AG04450 (cell line): ENCODE measurements around the gene PACRG. TPM values are rescaled to one million over a fixed set of nuclear protein-coding genes. Genes with fewer than 3 reads are reported as not detected.

Source experiments
- CTCF ChIA-PET: fragments of 300-600, 350-600 bp; formaldehyde crosslinking; extraction: SDS; loops from one replicate; lab custom pipeline; 2022; ENCODE audit warnings: antibody characterized with exemption, inconsistent platforms; lab: Charles Lee
- POLR2A ChIA-PET: fragments of 350-600 bp; formaldehyde crosslinking; extraction: SDS; loops from one replicate; lab custom pipeline; 2021; ENCODE audit warnings: antibody characterized with exemption, inconsistent platforms; lab: Yijun Ruan, JAX
- DNase-seq: peaks from one replicate; pipeline ENCODE4 v3.0.0-alpha.2; 2011; ENCODE audit warnings: low read depth, low spot score
- H3K27ac ChIP-seq: one replicate; pipeline ENCODE4 v1.5.1; 2012; ENCODE audit warnings: low read depth, low read length, control low read depth
- H3K27me3 ChIP-seq: one replicate; pipeline ENCODE4 v1.6.0; 2012; ENCODE audit warnings: low read length; ENCODE audit not compliant: control insufficient read depth, insufficient read depth
- H3K4me3 ChIP-seq: 2 replicates; pipeline ENCODE4 v1.5.1; 2011; ENCODE audit warnings: mild to moderate bottlenecking, low read depth, low read length, control low read depth
- H3K9me3 ChIP-seq: 2 replicates; pipeline ENCODE4 v1.5.1; 2012; ENCODE audit warnings: low read length; ENCODE audit not compliant: control insufficient read depth, insufficient read depth
- polyA plus RNA-seq: library from polyadenylated mRNA; depleted of rRNA; stranded (reverse); fragments of >200 nt; gene quantifications from 2 replicates; pipeline ENCODE4 v1.2.3, GENCODE V29; 2011
- TF ChIP-seq, protein P1 (sequence below): IDR thresholded peaks from 2 replicates; pipeline ENCODE4 v1.5.1; 2011; ENCODE audit warnings: low read depth, low read length, control low read depth, inconsistent platforms

The PACRG gene
- polyA plus RNA-seq, 1 experiment = not detected

DNA sequence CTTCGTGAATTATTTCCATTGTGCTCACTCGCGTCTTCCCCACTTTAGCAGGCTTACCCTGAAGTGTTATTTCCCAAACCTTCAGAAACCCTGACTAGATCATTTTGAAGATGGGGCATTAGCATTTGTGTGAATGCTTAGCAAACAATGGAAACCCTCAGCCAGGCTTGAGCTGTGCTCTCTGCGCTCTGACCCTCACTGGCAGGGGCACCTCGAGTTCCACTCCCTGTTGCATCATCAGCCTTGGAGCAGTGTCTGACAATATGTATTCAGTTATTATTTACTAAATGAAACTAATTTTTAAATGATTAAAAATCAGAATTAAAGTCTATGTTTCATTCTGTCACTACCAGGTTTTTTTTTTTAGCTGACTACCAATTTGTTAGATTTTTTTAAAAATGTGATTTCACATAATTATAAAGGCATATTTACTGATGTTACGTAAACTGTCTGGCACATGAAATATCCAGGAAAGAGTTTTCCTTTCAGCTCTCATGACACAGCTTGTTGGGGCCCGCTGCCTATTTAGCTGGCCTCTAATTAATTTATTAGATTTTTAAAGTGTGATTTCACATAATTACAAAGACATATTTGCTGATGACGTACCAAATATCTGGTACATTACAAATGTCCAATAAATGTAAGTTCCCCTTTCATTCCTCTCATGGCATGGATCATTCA, 155.2 kb downstream of the PACRG start:
- ChIA-PET POLR2A (no interaction called here), CTCF (no interaction called here)
- DNase-seq = no peak
- TF ChIP-seq, protein P1, sequence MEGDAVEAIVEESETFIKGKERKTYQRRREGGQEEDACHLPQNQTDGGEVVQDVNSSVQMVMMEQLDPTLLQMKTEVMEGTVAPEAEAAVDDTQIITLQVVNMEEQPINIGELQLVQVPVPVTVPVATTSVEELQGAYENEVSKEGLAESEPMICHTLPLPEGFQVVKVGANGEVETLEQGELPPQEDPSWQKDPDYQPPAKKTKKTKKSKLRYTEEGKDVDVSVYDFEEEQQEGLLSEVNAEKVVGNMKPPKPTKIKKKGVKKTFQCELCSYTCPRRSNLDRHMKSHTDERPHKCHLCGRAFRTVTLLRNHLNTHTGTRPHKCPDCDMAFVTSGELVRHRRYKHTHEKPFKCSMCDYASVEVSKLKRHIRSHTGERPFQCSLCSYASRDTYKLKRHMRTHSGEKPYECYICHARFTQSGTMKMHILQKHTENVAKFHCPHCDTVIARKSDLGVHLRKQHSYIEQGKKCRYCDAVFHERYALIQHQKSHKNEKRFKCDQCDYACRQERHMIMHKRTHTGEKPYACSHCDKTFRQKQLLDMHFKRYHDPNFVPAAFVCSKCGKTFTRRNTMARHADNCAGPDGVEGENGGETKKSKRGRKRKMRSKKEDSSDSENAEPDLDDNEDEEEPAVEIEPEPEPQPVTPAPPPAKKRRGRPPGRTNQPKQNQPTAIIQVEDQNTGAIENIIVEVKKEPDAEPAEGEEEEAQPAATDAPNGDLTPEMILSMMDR = no peak
- Histone ChIP-seq H3K27ac (no peak overlapping the region), H3K27me3 (no peaks in the 10 kb centered on the region), H3K4me3 (no peak overlapping the region), H3K9me3 (peaks cover 19% of the 10 kb centered on the region)

DNA sequence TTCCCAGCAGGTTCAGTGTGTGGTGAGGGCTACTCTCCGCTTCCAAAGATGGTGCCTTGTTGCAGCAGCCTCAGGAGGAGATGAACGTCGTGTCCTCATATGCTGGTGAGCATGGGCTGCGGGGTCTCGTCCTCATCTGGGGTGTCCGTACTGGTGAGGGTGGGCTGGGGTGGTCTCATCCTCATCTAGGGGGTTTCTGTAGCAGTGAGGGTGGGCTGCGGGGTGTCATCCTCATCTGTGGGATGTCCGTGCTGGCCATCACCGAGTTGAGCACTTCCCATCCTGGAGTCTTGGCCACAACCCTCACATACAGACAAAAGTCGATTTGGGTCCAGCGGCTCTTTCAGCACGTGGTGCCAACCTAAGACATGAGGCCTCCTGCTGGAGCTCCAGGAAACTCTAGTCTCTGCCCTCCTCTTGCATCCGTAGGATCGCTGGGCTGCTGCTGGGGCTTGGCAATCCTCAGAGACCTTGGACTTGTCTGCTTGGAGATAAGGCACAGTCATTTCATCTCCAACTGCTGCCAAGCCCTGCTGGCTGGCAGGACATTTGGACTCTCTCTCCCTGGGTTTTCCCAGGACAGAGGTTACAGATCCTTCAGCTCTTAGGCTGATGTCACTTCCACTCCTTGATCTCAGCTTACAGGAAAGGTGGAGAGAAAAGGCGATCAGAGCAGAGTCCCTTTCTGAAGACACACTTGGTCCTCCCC, 160.4 kb downstream of the PACRG start:
- no peak overlapping the region for H3K27ac ChIP-seq
- ChIA-PET POLR2A (no interaction called here), CTCF (no interaction called here)
- peaks cover 25% of the 10 kb centered on the region for H3K9me3 ChIP-seq
- DNase-seq = no peak
- H3K27me3 ChIP-seq = no peaks in the 10 kb centered on the region
- TF ChIP-seq, protein P1 = no peak
- no peak overlapping the region for H3K4me3 ChIP-seq

DNA sequence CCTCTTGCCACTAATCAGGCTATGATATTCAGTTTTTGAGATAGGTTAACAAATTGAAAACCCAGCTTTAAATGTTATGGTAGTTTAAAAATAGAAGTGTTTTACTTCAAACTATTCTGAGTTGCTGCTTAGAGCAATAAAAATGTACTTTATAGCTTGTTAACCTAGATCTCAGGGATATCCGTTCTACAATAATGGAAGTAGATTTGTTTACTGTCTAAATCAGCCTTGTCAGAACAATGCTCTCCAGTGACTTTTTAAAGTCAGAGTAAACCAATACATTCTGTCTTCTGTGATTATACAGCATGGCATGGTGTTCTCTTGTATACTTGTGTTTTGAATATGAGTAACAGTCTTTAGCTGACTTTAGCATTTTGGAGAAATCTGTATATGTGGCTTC, 161.5 kb downstream of the PACRG start:
- TF ChIP-seq, protein P1 = no peak
- peaks cover 30% of the 10 kb centered on the region for H3K9me3 ChIP-seq
- no peaks in the 10 kb centered on the region for H3K27me3 ChIP-seq
- CTCF ChIA-PET = no interaction called here
- POLR2A ChIA-PET = no interaction called here
- DNase-seq = no peak
- no peak overlapping the region for H3K4me3 ChIP-seq
- H3K27ac ChIP-seq = no peak overlapping the region

DNA sequence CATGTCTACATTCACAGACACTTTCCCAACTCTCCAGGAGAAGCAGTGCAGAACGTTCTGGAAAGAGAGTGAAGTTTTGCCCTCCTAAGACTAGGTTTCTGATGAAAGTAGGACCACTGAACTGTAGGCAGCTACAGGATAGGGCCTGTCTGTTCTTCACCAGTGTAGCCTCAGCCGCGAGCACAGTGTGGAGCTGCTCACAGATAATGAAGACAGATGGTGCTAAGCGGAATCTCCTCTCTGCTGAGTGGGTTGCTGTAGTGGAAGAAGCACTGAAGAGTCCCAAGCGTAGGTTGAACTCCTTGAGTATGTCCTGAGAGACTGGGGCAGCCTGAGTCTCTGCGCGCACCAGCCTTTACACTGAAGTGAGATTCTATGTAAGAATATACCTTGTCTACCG, 170.2 kb downstream of the PACRG start:
- H3K4me3 ChIP-seq = no peak overlapping the region
- TF ChIP-seq, protein P1 = no peak
- DNase-seq = no peak
- peaks cover 10% of the 10 kb centered on the region for H3K9me3 ChIP-seq
- ChIA-PET POLR2A (no interaction called here), CTCF (no interaction called here)
- no peaks in the 10 kb centered on the region for H3K27me3 ChIP-seq
- H3K27ac ChIP-seq = no peak overlapping the region

DNA sequence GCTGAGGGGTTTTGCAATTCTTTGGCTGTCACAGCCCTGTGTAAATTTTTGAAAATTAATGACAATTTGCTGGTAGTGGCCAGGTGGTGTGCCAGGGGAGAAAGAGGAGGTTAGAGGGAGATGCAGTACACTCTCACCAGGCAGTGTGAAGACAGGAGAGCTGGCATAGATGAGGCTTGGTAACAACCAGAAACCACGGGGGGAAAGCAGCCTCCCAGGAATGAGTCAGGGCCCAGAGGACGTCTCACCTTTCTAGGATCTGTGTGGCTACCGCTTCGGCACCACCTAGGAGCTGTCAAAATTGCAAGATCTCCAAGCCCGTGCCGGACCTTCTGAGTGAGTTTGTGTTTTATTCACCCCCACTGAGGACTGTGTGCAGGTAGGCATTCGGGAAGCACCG, 171.4 kb downstream of the PACRG start:
- H3K27me3 ChIP-seq = no peaks in the 10 kb centered on the region
- CTCF ChIA-PET = no interaction called here
- no peak for DNase-seq

More for the DNA sequence above, 171.4 kb downstream of the PACRG start:
- POLR2A ChIA-PET = no interaction called here
- H3K9me3 ChIP-seq = peaks cover 5% of the 10 kb centered on the region
- no peak overlapping the region for H3K27ac ChIP-seq
- TF ChIP-seq, protein P1 = no peak
- H3K4me3 ChIP-seq = no peak overlapping the region
